K562 (cell line): ENCODE results near the gene RASGRP4. TPM values are rescaled to one million over a fixed set of nuclear protein-coding genes. Genes with fewer than 3 reads are reported as not detected.
A peak's percentile ranks its signal among the peaks of the same experiment; 100 is the strongest.

Experiments
- CBX2 ChIP-seq: fragments of 200-600 bp; sonication (generic); IDR thresholded peaks from one replicate; pipeline ENCODE4 v1.6.1; 2012; ENCODE audit warnings: mild to moderate bottlenecking, low read length, inconsistent platforms; ENCODE audit not compliant: insufficient read depth, poor library complexity, severe bottlenecking
- E2F5 ChIP-seq: sonication (generic); formaldehyde crosslinking; IDR thresholded peaks from 2 replicates; pipeline ENCODE4 v1.8.0; 2022; ENCODE audit warnings: mild to moderate bottlenecking, missing genetic modification reagents
- GTF2F1 ChIP-seq: IDR thresholded peaks from 2 replicates; pipeline ENCODE4 v1.6.1; 2011; ENCODE audit warnings: low read depth, low read length, improper control_type of control experiment
- HMGN3 ChIP-seq: IDR thresholded peaks from 2 replicates; pipeline ENCODE4 v1.6.1; 2011; ENCODE audit warnings: borderline replicate concordance, low read depth, mild to moderate bottlenecking, mixed read lengths, low read length; ENCODE audit not compliant: insufficient read length; ENCODE audit errors: extremely low read depth
- HNRNPLL ChIP-seq: fragments of 200-400 bp; formaldehyde crosslinking; IDR thresholded peaks from 2 replicates; pipeline ENCODE4 v1.6.1; 2017; ENCODE audit warnings: low read length, low read depth, mild to moderate bottlenecking; ENCODE audit not compliant: poor library complexity, severe bottlenecking
- HSF4 ChIP-seq: fragments of 250-450 bp; sonication (Bioruptor Pico); IDR thresholded peaks from 2 replicates; pipeline ENCODE4 v2.1.2; 2022; ENCODE audit warnings: mild to moderate bottlenecking, moderate library complexity, borderline replicate concordance
- LCOR ChIP-seq: sonication (generic); formaldehyde crosslinking; IDR thresholded peaks from 2 replicates; pipeline ENCODE4 v1.8.0; 2022; ENCODE audit warnings: mild to moderate bottlenecking, missing genetic modification reagents
- MLX ChIP-seq, 2 experiments: fragments of 450-650 bp in 1 of 2; sonication (generic) in 1 of 2; formaldehyde crosslinking; conservative IDR thresholded peaks; 2 replicates each; pipeline versions ENCODE4 v1.4.0 to v1.8.1; 2020 to 2022; ENCODE audit warnings: mild to moderate bottlenecking in 1 of 2, missing genetic modification reagents in 1 of 2
- POLR2G ChIP-seq: fragments of 200-400 bp; formaldehyde crosslinking; IDR thresholded peaks from 2 replicates; pipeline ENCODE4 v1.6.1; 2017; ENCODE audit warnings: low read depth, mild to moderate bottlenecking, antibody characterized with exemption, low read length, moderate library complexity
- PPARD ChIP-seq: fragments of 250-450 bp; sonication (Bioruptor Pico); IDR thresholded peaks from 2 replicates; pipeline ENCODE4 v1.8.0; 2022; ENCODE audit warnings: inconsistent platforms, mild to moderate bottlenecking, moderate library complexity
- RB1 ChIP-seq: fragments of 450-650 bp; IDR thresholded peaks from 2 replicates; pipeline ENCODE4 v1.6.1; 2017; ENCODE audit warnings: low read depth, mild to moderate bottlenecking
- RBM25 ChIP-seq: fragments of 200-400 bp; formaldehyde crosslinking; IDR thresholded peaks from 2 replicates; pipeline ENCODE4 v1.6.1; 2018; ENCODE audit warnings: low read length, low read depth, moderate library complexity; ENCODE audit not compliant: severe bottlenecking
- SLC30A9 ChIP-seq: fragments of 250-450 bp; sonication (Bioruptor Pico); IDR thresholded peaks from 2 replicates; pipeline ENCODE4 v1.8.0; 2022; ENCODE audit warnings: mild to moderate bottlenecking, moderate library complexity
- SNAPC5 ChIP-seq: fragments of 250-450 bp; sonication (Bioruptor Pico); IDR thresholded peaks from 2 replicates; pipeline ENCODE4 v1.8.0; 2021; ENCODE audit warnings: moderate library complexity, mild to moderate bottlenecking, inconsistent platforms
- SRF ChIP-seq, 2 experiments: fragments of 250-450, 450-650 bp in 1 of 2; sonication (Bioruptor Pico) in 1 of 2; sonication (generic) in 1 of 2; formaldehyde crosslinking; IDR thresholded peaks; 2 replicates each; pipeline versions ENCODE4 v1.5.0 to v1.5.1; 2020 to 2022; ENCODE audit warnings: mild to moderate bottlenecking in 1 of 2, missing genetic modification reagents in 1 of 2
- ZFX ChIP-seq: sonication (generic); formaldehyde crosslinking; IDR thresholded peaks from 2 replicates; pipeline ENCODE4 v1.8.0; 2022; ENCODE audit warnings: mild to moderate bottlenecking, missing genetic modification reagents, moderate library complexity
- ZNF143 ChIP-seq: sonication (generic); formaldehyde crosslinking; IDR thresholded peaks from 2 replicates; pipeline ENCODE4 v1.9.0; 2022; ENCODE audit warnings: mild to moderate bottlenecking, missing genetic modification reagents
- ZNF3 ChIP-seq: fragments of 250-450 bp; sonication (Bioruptor Pico); IDR thresholded peaks from 2 replicates; pipeline ENCODE4 v1.5.0; 2021; ENCODE audit warnings: mild to moderate bottlenecking, moderate library complexity
- ZNF395 ChIP-seq: fragments of 200-800 bp; sonication (Bioruptor generic); IDR thresholded peaks from 2 replicates; pipeline ENCODE4 v1.6.1; 2017; ENCODE audit warnings: missing genetic modification characterization, missing compliant biosample characterization
- polyA plus RNA-seq, 8 experiments: library from polyadenylated mRNA; depleted of rRNA in 4 of 8; stranded (reverse) in 5 of 8; unstranded in 3 of 8; fragments of >200 nt; fragmentation: Nextera tagmentation in 2 of 8; fragmentation: Illumina TruSeq in 1 of 8; extraction: Ambion mirVana in 2 of 8; extraction: Trizol in 1 of 8; gene quantifications; 2 replicates each; pipeline versions ENCODE4 v1.2.1 to v1.2.3, GENCODE V29; 2011 to 2014; ENCODE audit warnings: inconsistent platforms in 1 of 8, missing spikeins in 1 of 8
- total RNA-seq, 7 experiments: library from RNA; depleted of rRNA in 6 of 7; stranded (reverse); fragments of >200 nt in 6 of 7; fragmentation: Illumina TruSeq in 2 of 7; extraction: Trizol in 2 of 7; gene quantifications; 2 replicates each; pipeline versions ENCODE4 v1.2.1 to v1.2.3, GENCODE V29; 2011 to 2021; ENCODE audit warnings: low replicate concordance in 1 of 7
- TF ChIP-seq, protein P1 (sequence below): fragments of 450-650 bp; IDR thresholded peaks from 2 replicates; pipeline ENCODE4 v1.6.1; 2016

RASGRP4 gene
- total and polyA plus RNA-seq, 9 of the 15 experiments (the other 6 are each of a cell fraction or from before 2014, with no cell fraction given) = 0.39 to 4.6 (median 3.8) TPM

DNA sequence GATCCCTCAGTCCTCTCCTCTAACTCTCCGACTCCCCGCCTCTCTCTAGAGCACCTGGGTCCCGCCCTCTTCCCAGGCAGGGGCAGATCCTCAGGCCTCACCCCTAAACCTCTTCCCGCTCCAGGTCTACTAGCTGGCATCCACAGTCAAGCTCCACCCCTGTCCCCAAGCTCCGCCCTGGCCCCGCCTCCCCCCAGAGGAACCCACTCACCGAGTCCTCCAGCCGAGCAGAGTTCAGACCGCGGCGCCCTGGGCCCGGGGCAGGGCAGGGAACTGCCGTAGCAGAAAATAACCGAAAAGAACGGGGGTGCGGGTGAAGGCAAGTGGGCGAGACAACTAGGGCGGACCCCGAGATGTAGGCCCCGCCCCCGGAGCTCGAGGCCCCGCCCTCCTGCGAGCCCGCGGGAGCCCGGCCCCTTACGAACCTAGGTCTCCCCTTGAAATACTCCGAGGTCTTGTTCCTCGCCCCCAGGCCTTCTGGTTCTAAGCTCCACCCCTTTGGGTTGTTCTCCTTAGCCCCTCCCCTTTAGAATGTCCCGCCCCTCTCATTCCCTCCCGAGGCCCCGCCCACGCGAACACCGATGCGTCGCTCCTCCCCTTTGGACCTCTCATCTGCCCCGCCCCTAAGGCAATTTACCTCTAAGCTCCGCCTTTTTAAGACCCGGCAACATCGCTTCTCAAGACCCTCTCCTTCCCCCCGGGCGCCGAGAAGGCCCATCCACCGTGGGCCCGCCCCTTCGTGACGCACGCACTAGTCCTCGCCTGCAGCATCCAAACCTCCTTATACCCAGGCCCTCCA lies 38.3 kb downstream of the RASGRP4 start, which contains the start of gene GGN (continued):
- TF ChIP-seq ZNF143 (CRISPR knock-in tag) (no peak), SLC30A9 (CRISPR knock-in tag) (no peak), E2F5 (CRISPR knock-in tag) (no peak), HNRNPLL (no peak), RB1 (peak; percentile 39; the same call in 1 of the 2 replicates), CBX2 (no peak), SNAPC5 (no peak), LCOR (CRISPR knock-in tag) (no peak), HMGN3 (peak; percentile 68), ZNF3 (no peak), PPARD (CRISPR knock-in tag) (no peak), GTF2F1 (no peak), HSF4 (CRISPR knock-in tag) (no peak), SRF (CRISPR knock-in tag; IDR thresholded peaks at IDR 0.05) (peak in 1 of 2 experiments; percentile 24; a peak in 1 of 4 replicates), ZNF395 (CRISPR knock-in tag) (no peak), RBM25 (no peak), POLR2G (peak; percentile 73), MLX (CRISPR knock-in tag; conservative IDR thresholded peaks at IDR 0.05) (no peak), ZFX (peak; percentile 58)
- TF ChIP-seq, protein P1, sequence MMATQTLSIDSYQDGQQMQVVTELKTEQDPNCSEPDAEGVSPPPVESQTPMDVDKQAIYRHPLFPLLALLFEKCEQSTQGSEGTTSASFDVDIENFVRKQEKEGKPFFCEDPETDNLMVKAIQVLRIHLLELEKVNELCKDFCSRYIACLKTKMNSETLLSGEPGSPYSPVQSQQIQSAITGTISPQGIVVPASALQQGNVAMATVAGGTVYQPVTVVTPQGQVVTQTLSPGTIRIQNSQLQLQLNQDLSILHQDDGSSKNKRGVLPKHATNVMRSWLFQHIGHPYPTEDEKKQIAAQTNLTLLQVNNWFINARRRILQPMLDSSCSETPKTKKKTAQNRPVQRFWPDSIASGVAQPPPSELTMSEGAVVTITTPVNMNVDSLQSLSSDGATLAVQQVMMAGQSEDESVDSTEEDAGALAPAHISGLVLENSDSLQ = no peak
